ENCODE measurements around the gene ZNF385B.

GRCh38 chr2:179571721-179572120, 289.7 kb downstream of the ZNF385B start:
- TF ChIP-seq EZH2 (IDR thresholded peaks at IDR 0.05; ENCODE audit: borderline replicate concordance, insufficient read depth, low read depth, low read length, poor library complexity, severe bottlenecking) = no peak
- no peak for TF ChIP-seq CTCF (IDR thresholded peaks at IDR 0.05)

Data from B cell (primary cell).